ENCODE results near the gene NUFIP1.
"Not testable (repeated sequence)": the region's sequence is repeated elsewhere in the genome, so short reads cannot be mapped to it uniquely, and the experiment has no call there.

The NUFIP1 gene

GRCh38 chr13:44989071-44989889 lies at the start of gene NUFIP1, which contains the start of gene GPALPP1:
Gene NUFIP1 (minus strand): TSS chr13:44989471. CDS start chr13:44989436, 35 bp downstream.
Gene GPALPP1 (plus strand): TSS chr13:44989538. CDS start chr13:44989655, 117 bp downstream.
- DNase-seq, result peak; percentile 98

- no peak for DNase-seq
Observed at GRCh38 chr13:45036206-45036605, 46.9 kb upstream of the NUFIP1 start.

- DNase-seq, result no peak
Observed at GRCh38 chr13:45034342-45034741, 45.1 kb upstream of the NUFIP1 start.

GRCh38 chr13:45024847-45025246 lies 35.6 kb upstream of the NUFIP1 start:
- DNase-seq, result no peak

- no peak for DNase-seq
Observed at GRCh38 chr13:45021250-45021649, 32.0 kb upstream of the NUFIP1 start.

GRCh38 chr13:45019981-45020380 lies 30.7 kb upstream of the NUFIP1 start:
- DNase-seq, result not testable (repeated sequence)

GRCh38 chr13:45016792-45017425 lies 27.6 kb upstream of the NUFIP1 start:
- DNase-seq, result no peak

- no peak for DNase-seq
Observed at GRCh38 chr13:45015300-45015699, 26.0 kb upstream of the NUFIP1 start.

GRCh38 chr13:45011198-45011597 lies 21.9 kb upstream of the NUFIP1 start:
- no peak for DNase-seq

- DNase-seq, result no peak
Observed at GRCh38 chr13:45007823-45008222, 18.6 kb upstream of the NUFIP1 start.

- DNase-seq, result no peak
Observed at GRCh38 chr13:45007225-45007624, 18.0 kb upstream of the NUFIP1 start.

- DNase-seq, result no peak
Observed at GRCh38 chr13:45004096-45004495, 14.8 kb upstream of the NUFIP1 start.

GRCh38 chr13:45003417-45003816 lies 14.1 kb upstream of the NUFIP1 start:
- DNase-seq, result no peak

- DNase-seq, result no peak
Observed at GRCh38 chr13:44989941-44990340, 670 bp upstream of the NUFIP1 start.

- DNase-seq, result no peak
Observed at GRCh38 chr13:44978328-44978727, 10.9 kb downstream of the NUFIP1 start.

GRCh38 chr13:44976949-44977583 lies 12.2 kb downstream of the NUFIP1 start:
- DNase-seq, result no peak

- DNase-seq, result no peak
Observed at GRCh38 chr13:44976196-44976595, 13.1 kb downstream of the NUFIP1 start.

GRCh38 chr13:44974056-44974793 lies 15.0 kb downstream of the NUFIP1 start:
- no peak for DNase-seq

- no peak for DNase-seq
Observed at GRCh38 chr13:44972956-44973581, 16.2 kb downstream of the NUFIP1 start.

GRCh38 chr13:44971656-44972595 lies 17.3 kb downstream of the NUFIP1 start:
- no peak for DNase-seq

Measured in activated CD8-positive, alpha-beta memory T cell treated with anti-CD3 and anti-CD28 coated beads, Interleukin-2, amount 50 U/mL, for 48 hours (primary cell).